K562 treated with DMSO at 1 percent for 24 hours (cell line): ENCODE measurements around the gene REST. TPM values are rescaled to one million over a fixed set of nuclear protein-coding genes. Genes with fewer than 3 reads are reported as not detected.

Experiments
- total RNA-seq: library from RNA; unstranded; fragments of 300-600 nt; gene quantifications from 2 replicates; pipeline ENCODE4 v1.2.3, GENCODE V29; 2022; ENCODE audit warnings: low read depth; ENCODE audit not compliant: insufficient read depth

The REST gene
- 5.9 and 8.8 TPM in 2 replicates for total RNA-seq

GRCh38 chr4:56907489-56908205 lies at the start of gene REST:
Gene REST (plus strand): TSS chr4:56907900. CDS start chr4:56910639, 2,739 bp downstream.

GRCh38 chr4:56977321-56978012 lies 69.8 kb downstream of the REST start, which contains the start of gene NOA1:
Gene NOA1 (minus strand): TSS chr4:56977606. CDS start chr4:56977585, 21 bp downstream.

GRCh38 chr4:56978750-56979303 lies 71.1 kb downstream of the REST start, which contains the start of gene POLR2B:
Gene POLR2B (plus strand): TSS chr4:56978896. CDS start chr4:56978986, 90 bp downstream.

Other genes with a start within 250 kb of the REST start
- gene HOPX, start 226.6 kb upstream of the REST start, total RNA-seq: not detected in 2 replicates
- gene SPINK2, start 86.2 kb upstream of the REST start, total RNA-seq: not detected in 2 replicates
- gene NOA1, start 69.7 kb downstream of the REST start, total RNA-seq: 38.5 and 45.1 TPM in 2 replicates
- 57.2 and 62.4 TPM in 2 replicates for gene POLR2B, start 71.0 kb downstream of the REST start, total RNA-seq
- gene IGFBP7, start 202.5 kb downstream of the REST start, total RNA-seq: not detected in 2 replicates